Astrocyte (in vitro differentiated cells and primary cell): Measurements from ENCODE around the gene DLL1.

Source experiments
- CTCF ChIP-seq: IDR thresholded peaks from 2 replicates; pipeline ENCODE4 v1.5.1; 2011; ENCODE audit warnings: low read depth, mild to moderate bottlenecking, inconsistent platforms, low read length, moderate library complexity; ENCODE audit not compliant: insufficient read depth
- EZH2 ChIP-seq: IDR thresholded peaks from 2 replicates; pipeline ENCODE4 v1.6.1; 2012; ENCODE audit warnings: mild to moderate bottlenecking, low read length, inconsistent platforms; ENCODE audit not compliant: insufficient read depth

GRCh38 chr6:170285482-170285881, 5.4 kb downstream of the DLL1 start:
- TF ChIP-seq CTCF = no peak
- no peak for TF ChIP-seq EZH2
